Uterus (tissue), 2 donors: ENCODE results near the gene GTF2A2.

Source experiments
- CTCF ChIP-seq, 4 experiments: fragments of 200-600 bp in 2 of 4; fragments of 450-650 bp in 2 of 4; sonication (generic) in 2 of 4; IDR thresholded peaks; one replicate each; pipeline ENCODE4 v1.5.1; 2016 to 2019; ENCODE audit warnings: antibody characterized with exemption in 4 of 4, mild to moderate bottlenecking in 2 of 4, moderate library complexity in 1 of 4
- POLR2A ChIP-seq, 2 donors: fragments of 450-650 bp; IDR thresholded peaks; one replicate each; pipeline ENCODE4 v1.6.1; 2016; ENCODE audit warnings: antibody characterized with exemption in 2 of 2, mild to moderate bottlenecking in 1 of 2, moderate library complexity in 1 of 2

- TF ChIP-seq POLR2A (IDR thresholded peaks at IDR 0.05) = no peak
- no peak for TF ChIP-seq CTCF (IDR thresholded peaks at IDR 0.05)
Measured at GRCh38 chr15:59590027-59590426, 67.3 kb downstream of the GTF2A2 start.
